ENCODE measurements around the gene MAPK6. TPM values are rescaled to one million over a fixed set of nuclear protein-coding genes. Genes with fewer than 3 reads are reported as not detected.

The MAPK6 gene
- total and polyA plus RNA-seq, 9 of the 15 experiments (the other 6 are each of a cell fraction or from before 2014, with no cell fraction given), result 28.5 to 97.1 (median 74.0) TPM

DNA sequence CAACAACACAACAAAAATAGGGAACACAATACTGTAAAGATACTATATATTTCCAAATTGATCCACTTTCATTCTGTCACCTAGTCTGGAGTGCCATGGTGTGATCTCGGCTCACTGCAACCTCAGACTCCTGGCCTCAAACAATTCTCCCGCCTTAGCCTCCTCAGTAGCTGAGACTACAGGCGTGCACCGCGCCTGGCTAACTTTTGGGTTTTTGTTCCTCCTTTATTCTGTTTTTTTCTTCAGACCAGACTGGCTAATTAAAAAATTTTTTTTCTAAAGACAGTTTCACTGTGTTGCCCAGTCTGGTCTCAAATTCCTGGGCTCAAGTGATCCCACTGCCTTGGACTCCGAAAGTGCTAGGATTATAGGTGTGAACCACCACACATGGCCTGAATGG is 88.2 kb downstream of the MAPK6 start (continued):
- TF ChIP-seq, protein P1, sequence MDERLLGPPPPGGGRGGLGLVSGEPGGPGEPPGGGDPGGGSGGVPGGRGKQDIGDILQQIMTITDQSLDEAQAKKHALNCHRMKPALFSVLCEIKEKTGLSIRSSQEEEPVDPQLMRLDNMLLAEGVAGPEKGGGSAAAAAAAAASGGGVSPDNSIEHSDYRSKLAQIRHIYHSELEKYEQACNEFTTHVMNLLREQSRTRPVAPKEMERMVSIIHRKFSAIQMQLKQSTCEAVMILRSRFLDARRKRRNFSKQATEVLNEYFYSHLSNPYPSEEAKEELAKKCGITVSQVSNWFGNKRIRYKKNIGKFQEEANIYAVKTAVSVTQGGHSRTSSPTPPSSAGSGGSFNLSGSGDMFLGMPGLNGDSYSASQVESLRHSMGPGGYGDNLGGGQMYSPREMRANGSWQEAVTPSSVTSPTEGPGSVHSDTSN (CRISPR knock-in tag; IDR thresholded peaks at IDR 0.05; ENCODE audit: low read depth), result no peak
- TF ChIP-seq, protein P1 (tag; conservative IDR thresholded peaks at IDR 0.05; ENCODE audit: low read depth), result no peak
- no peak for TF ChIP-seq SUPT5H (IDR thresholded peaks at IDR 0.05)
- TF ChIP-seq, protein P2, sequence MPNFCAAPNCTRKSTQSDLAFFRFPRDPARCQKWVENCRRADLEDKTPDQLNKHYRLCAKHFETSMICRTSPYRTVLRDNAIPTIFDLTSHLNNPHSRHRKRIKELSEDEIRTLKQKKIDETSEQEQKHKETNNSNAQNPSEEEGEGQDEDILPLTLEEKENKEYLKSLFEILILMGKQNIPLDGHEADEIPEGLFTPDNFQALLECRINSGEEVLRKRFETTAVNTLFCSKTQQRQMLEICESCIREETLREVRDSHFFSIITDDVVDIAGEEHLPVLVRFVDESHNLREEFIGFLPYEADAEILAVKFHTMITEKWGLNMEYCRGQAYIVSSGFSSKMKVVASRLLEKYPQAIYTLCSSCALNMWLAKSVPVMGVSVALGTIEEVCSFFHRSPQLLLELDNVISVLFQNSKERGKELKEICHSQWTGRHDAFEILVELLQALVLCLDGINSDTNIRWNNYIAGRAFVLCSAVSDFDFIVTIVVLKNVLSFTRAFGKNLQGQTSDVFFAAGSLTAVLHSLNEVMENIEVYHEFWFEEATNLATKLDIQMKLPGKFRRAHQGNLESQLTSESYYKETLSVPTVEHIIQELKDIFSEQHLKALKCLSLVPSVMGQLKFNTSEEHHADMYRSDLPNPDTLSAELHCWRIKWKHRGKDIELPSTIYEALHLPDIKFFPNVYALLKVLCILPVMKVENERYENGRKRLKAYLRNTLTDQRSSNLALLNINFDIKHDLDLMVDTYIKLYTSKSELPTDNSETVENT (CRISPR knock-in tag; IDR thresholded peaks at IDR 0.05), result no peak

Measured in K562 (cell line).